HS-27A (cell line): ENCODE results near the gene DDX41.
"Not testable (repeated sequence)": the region's sequence is repeated elsewhere in the genome, so short reads cannot be mapped to it uniquely, and the experiment has no call there.

Experiments used
- DNase-seq: peaks from one replicate; pipeline ENCODE4 v3.0.0-alpha.2; 2012; ENCODE audit warnings: low read depth, missing footprints

Gene DDX41

GRCh38 chr5:177516601-177517568 is at the start of gene DDX41:
Gene DDX41 (minus strand): TSS chr5:177516961. CDS start chr5:177516945, 16 bp downstream.
- DNase-seq = peak; percentile 90

- no peak for DNase-seq
Measured at GRCh38 chr5:177565046-177565445, 48.3 kb upstream of the DDX41 start.

- not testable (repeated sequence) for DNase-seq
Measured at GRCh38 chr5:177559446-177559941, 42.7 kb upstream of the DDX41 start.

- no peak for DNase-seq
Measured at GRCh38 chr5:177557796-177558195, 41.0 kb upstream of the DDX41 start.

- no peak for DNase-seq
Measured at GRCh38 chr5:177557041-177557647, 40.4 kb upstream of the DDX41 start.

GRCh38 chr5:177555665-177556064 is 38.9 kb upstream of the DDX41 start:
- no peak for DNase-seq

GRCh38 chr5:177555228-177555627 is 38.5 kb upstream of the DDX41 start:
- no peak for DNase-seq

GRCh38 chr5:177554474-177555111 is 37.8 kb upstream of the DDX41 start, which contains the start of gene FAM193B:
Gene FAM193B (minus strand): TSS chr5:177554563. CDS start chr5:177554458, 105 bp downstream.
- DNase-seq = peak; percentile 45

GRCh38 chr5:177553671-177554429 is 37.1 kb upstream of the DDX41 start:
- DNase-seq = no peak

- DNase-seq = no peak
Measured at GRCh38 chr5:177552839-177553455, 36.2 kb upstream of the DDX41 start.

- no peak for DNase-seq
Measured at GRCh38 chr5:177550122-177550521, 33.4 kb upstream of the DDX41 start.

GRCh38 chr5:177548495-177548894 is 31.7 kb upstream of the DDX41 start:
- DNase-seq = no peak

- no peak for DNase-seq
Measured at GRCh38 chr5:177547736-177548135, 31.0 kb upstream of the DDX41 start.

- peak; percentile 64 for DNase-seq
Measured at GRCh38 chr5:177546258-177546741, 29.5 kb upstream of the DDX41 start.

- DNase-seq = no peak
Measured at GRCh38 chr5:177545487-177546257, 28.9 kb upstream of the DDX41 start.

GRCh38 chr5:177542816-177543465 is 26.2 kb upstream of the DDX41 start:
- DNase-seq = no peak

- DNase-seq = no peak
Measured at GRCh38 chr5:177540438-177540837, 23.7 kb upstream of the DDX41 start.

- no peak for DNase-seq
Measured at GRCh38 chr5:177539411-177539810, 22.6 kb upstream of the DDX41 start.

GRCh38 chr5:177538876-177539275 is 22.1 kb upstream of the DDX41 start:
- DNase-seq = no peak
